ENCODE data around the gene CD86. TPM values are rescaled to one million over a fixed set of nuclear protein-coding genes. Genes with fewer than 3 reads are reported as not detected.

CD86 gene
- polyA plus RNA-seq, 3 donors = 75.7 to 321 (median 273) TPM

DNA sequence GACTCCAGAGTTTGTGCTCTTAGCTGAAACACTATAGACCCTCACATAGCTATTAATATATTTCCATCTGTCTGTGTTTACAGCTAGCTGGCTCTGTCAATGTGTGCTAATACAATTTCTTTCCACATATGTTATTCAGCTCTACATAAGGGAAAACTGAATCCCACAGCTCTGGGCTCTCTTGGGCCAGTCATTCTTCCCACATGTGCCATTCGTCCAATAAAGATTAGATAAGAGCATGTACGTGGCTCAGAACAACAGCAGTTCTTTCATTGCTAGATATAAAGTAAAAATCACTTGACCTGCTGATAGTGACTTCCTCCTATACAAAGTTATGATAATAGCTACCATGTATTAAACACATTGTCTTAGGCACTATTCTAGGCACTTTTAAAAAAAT, 30.4 kb upstream of the CD86 start:
- no peak overlapping the region for H3K27ac Mint-ChIP-seq

GRCh38 chr3:122025296-122025695, 29.9 kb upstream of the CD86 start:
- Histone ChIP-seq H3K36me3 (replicated peaks in 1 of 2; ENCODE audit: control insufficient read depth in 1 of 2, insufficient read depth in 2 of 2, low read length in 2 of 2) (no peaks in the 10 kb centered on the region), H4K20me1 (ENCODE audit: insufficient read depth, low read length) (no peaks in the 10 kb centered on the region), H3K4me2 (replicated peaks; ENCODE audit: extremely low read depth, low read length, poor library complexity, severe bottlenecking) (no peak overlapping the region), H3K79me2 (ENCODE audit: insufficient read depth, low read length) (no peaks in the 10 kb centered on the region), H2AFZ (ENCODE audit: insufficient read depth, low read depth, low read length, poor library complexity, severe bottlenecking) (no peak overlapping the region), H3K27me3 (ENCODE audit: control insufficient read depth in 2 of 2, insufficient read depth in 2 of 2, low read length in 2 of 2) (no peaks in the 10 kb centered on the region), H3K9ac (ENCODE audit: insufficient read depth, low read length, poor library complexity, severe bottlenecking) (no peak overlapping the region), H3K27ac (ENCODE audit: low read depth in 1 of 2, low read length in 2 of 2) (no peak overlapping the region), H3K4me3 (replicated peaks in 1 of 3; ENCODE audit: low read depth in 2 of 3, low read length in 3 of 3) (no peak overlapping the region), H3K4me1 (ENCODE audit: control insufficient read depth in 1 of 2, insufficient read depth in 2 of 2, low read length in 2 of 2) (peaks cover 15% of the 10 kb centered on the region in 2 donors), H3K9me3 (replicated peaks in 1 of 2; ENCODE audit: control insufficient read depth in 1 of 2, insufficient read depth in 1 of 2, low read length in 2 of 2) (peaks cover 0 to 5% of the 10 kb centered on the region in 2 donors)
- TF ChIP-seq, protein P1, sequence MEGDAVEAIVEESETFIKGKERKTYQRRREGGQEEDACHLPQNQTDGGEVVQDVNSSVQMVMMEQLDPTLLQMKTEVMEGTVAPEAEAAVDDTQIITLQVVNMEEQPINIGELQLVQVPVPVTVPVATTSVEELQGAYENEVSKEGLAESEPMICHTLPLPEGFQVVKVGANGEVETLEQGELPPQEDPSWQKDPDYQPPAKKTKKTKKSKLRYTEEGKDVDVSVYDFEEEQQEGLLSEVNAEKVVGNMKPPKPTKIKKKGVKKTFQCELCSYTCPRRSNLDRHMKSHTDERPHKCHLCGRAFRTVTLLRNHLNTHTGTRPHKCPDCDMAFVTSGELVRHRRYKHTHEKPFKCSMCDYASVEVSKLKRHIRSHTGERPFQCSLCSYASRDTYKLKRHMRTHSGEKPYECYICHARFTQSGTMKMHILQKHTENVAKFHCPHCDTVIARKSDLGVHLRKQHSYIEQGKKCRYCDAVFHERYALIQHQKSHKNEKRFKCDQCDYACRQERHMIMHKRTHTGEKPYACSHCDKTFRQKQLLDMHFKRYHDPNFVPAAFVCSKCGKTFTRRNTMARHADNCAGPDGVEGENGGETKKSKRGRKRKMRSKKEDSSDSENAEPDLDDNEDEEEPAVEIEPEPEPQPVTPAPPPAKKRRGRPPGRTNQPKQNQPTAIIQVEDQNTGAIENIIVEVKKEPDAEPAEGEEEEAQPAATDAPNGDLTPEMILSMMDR (IDR thresholded peaks at IDR 0.05) = no peak
- intact Hi-C loops (cut with micrococcal nuclease) = no loop called here
- Mint-ChIP-seq H3K27ac (no peak overlapping the region), H3K36me3 (no peaks in the 10 kb centered on the region), H3K4me1 (peaks cover 15% of the 10 kb centered on the region), H3K9me3 (peaks cover 2 to 12% (median 6%) of the 10 kb centered on the region in 7 donors), H3K27me3 (ENCODE audit: low read depth in 3 of 3) (peaks cover 0 to 13% (median 0%) of the 10 kb centered on the region in 3 donors), H3K4me3 (no peak overlapping the region)
- DNase-seq = no peak

More for the DNA sequence above, 30.4 kb upstream of the CD86 start:
- TF ChIP-seq, protein P1 (IDR thresholded peaks at IDR 0.05) = no peak
- no peak overlapping the region for H3K4me3 Mint-ChIP-seq
- Histone ChIP-seq H4K20me1 (ENCODE audit: insufficient read depth, low read length) (no peaks in the 10 kb centered on the region), H3K9me3 (replicated peaks in 1 of 2; ENCODE audit: control insufficient read depth in 1 of 2, insufficient read depth in 1 of 2, low read length in 2 of 2) (peaks cover 0 to 5% of the 10 kb centered on the region in 2 donors), H3K4me3 (replicated peaks in 1 of 3; ENCODE audit: low read depth in 2 of 3, low read length in 3 of 3) (no peak overlapping the region), H3K79me2 (ENCODE audit: insufficient read depth, low read length) (no peaks in the 10 kb centered on the region), H3K27me3 (ENCODE audit: control insufficient read depth in 2 of 2, insufficient read depth in 2 of 2, low read length in 2 of 2) (no peaks in the 10 kb centered on the region), H2AFZ (ENCODE audit: insufficient read depth, low read depth, low read length, poor library complexity, severe bottlenecking) (no peak overlapping the region), H3K4me2 (replicated peaks; ENCODE audit: extremely low read depth, low read length, poor library complexity, severe bottlenecking) (no peak overlapping the region), H3K9ac (ENCODE audit: insufficient read depth, low read length, poor library complexity, severe bottlenecking) (no peak overlapping the region), H3K4me1 (ENCODE audit: control insufficient read depth in 1 of 2, insufficient read depth in 2 of 2, low read length in 2 of 2) (peaks cover 14 to 15% of the 10 kb centered on the region in 2 donors), H3K36me3 (replicated peaks in 1 of 2; ENCODE audit: control insufficient read depth in 1 of 2, insufficient read depth in 2 of 2, low read length in 2 of 2) (no peaks in the 10 kb centered on the region), H3K27ac (ENCODE audit: low read depth in 1 of 2, low read length in 2 of 2) (no peak overlapping the region)
- DNase-seq = no peak
- WGBS (ENCODE audit: insufficient coverage) = no CpG with 5 or more reads among the region's 2 CpGs
- H3K36me3 Mint-ChIP-seq = no peaks in the 10 kb centered on the region
- intact Hi-C loops (cut with micrococcal nuclease) = no loop called here
- H3K4me1 Mint-ChIP-seq = peaks cover 12% of the 10 kb centered on the region
- peaks cover 2 to 10% (median 6%) of the 10 kb centered on the region in 7 donors for H3K9me3 Mint-ChIP-seq
- peaks cover 0 to 13% (median 0%) of the 10 kb centered on the region in 3 donors for H3K27me3 Mint-ChIP-seq (ENCODE audit: low read depth in 3 of 3)

Data from CD14-positive monocyte (primary cell).